GM21619 (cell line): ENCODE results near the gene NEK5.
A peak's percentile ranks its signal among the peaks of the same experiment; 100 is the strongest.
"Not testable (repeated sequence)": the region's sequence is repeated elsewhere in the genome, so short reads cannot be mapped to it uniquely, and the experiment has no call there.

ENCODE experiments used
- ATAC-seq: cut with Tn5 transposase; IDR thresholded peaks from one replicate; pipeline ENCODE4 v1.9.1; 2021; ENCODE audit not compliant: unreplicated experiment

NEK5 gene

GRCh38 chr13:52147225-52147624 lies 18.4 kb upstream of the NEK5 start:
- ATAC-seq, result no peak

- no peak for ATAC-seq
Observed at GRCh38 chr13:52141299-52141698, 12.4 kb upstream of the NEK5 start.

- ATAC-seq, result no peak
Observed at GRCh38 chr13:52137489-52137888, 8.6 kb upstream of the NEK5 start.

DNA sequence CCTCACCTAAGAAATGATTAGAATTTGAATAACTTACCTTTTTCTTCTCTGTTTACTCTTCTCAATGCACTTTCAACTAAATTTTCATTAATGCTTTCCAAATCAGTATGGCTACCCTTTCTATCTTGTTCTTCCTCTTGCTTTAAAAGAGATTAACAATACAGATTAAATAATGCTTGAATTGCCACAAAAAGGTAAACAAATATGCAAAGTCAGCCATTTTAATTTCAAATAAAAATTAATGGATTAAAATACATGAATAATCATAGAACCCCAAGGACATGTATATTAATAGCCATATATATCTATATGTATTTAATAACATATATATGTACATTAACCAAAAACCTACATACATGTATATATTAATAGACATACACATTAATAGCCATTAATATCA lies 7.9 kb upstream of the NEK5 start:
- ATAC-seq, result no peak

- ATAC-seq, result no peak
Observed at GRCh38 chr13:52130641-52131040, 1.8 kb upstream of the NEK5 start.

- peak; percentile 58 for ATAC-seq
Observed at GRCh38 chr13:52127783-52128702, 830 bp downstream of the NEK5 start.

DNA sequence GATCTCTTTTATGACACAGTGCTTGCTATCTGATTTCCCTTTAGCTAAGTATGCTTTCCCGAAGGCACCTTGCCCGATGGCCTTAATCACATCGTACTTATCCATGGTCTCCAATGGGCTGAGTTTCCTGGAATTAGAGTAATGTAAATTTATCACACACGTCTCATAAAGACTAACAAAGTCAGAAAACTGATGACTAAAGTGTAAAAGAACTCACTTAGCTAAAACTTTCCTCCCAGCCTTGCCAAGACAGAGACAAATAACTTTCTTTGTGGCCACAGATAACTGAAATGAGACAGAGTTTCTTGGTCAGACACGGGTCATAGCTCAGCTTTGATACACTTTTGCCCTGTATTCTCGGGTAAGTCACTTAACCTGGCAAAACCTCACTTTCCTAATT lies 1.5 kb downstream of the NEK5 start:
- ATAC-seq, result peak; percentile 25

GRCh38 chr13:52125547-52125946 lies 3.3 kb downstream of the NEK5 start:
- ATAC-seq, result no peak

GRCh38 chr13:52118595-52118994 lies 10.3 kb downstream of the NEK5 start:
- no peak for ATAC-seq

GRCh38 chr13:52118095-52118494 lies 10.8 kb downstream of the NEK5 start:
- ATAC-seq, result no peak

DNA sequence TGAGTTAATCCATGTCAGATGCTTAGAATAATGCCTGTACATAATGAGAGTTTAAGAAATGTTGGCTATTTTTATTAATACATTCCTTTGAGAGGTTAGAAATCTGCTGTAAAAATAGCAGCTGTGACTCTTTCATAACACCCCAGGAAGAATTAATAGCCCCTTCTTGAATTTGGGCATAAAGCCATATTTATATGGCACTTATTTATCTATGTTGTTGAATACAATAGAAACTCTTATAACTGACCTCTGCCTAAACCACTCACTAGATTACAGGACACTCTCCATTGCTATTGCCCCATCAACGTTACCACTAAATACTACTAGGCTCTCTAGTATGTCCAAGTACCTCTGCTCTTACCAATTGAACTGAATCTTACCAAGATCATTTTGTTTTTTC lies 16.3 kb downstream of the NEK5 start:
- ATAC-seq, result no peak

DNA sequence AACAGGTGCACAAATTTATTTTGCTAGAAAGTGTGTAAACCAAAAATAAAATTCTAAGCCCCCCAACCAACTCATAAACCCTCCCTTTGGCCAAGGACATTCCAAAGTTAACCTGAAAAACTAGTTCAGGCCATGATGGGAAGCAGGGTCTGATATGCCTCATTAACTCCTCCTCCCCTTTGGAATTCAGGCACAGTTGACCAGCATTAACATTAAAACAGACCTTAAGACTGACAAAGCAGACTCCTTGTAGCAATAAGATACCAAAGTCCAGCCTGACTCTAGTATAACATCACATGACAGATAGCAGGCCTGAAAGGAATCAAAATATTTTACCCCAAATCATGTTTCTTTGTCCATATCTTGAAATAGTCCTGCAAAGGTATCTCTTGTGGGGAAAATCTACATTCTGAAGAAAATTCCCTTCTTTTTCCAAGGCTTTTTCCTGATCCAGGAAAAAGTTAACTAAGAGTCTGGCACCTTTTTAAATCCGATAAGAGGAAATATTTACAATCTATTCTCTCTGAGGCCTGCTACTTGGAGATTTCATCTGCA lies 19.7 kb downstream of the NEK5 start:
- ATAC-seq, result no peak

GRCh38 chr13:52105841-52106240 lies 23.0 kb downstream of the NEK5 start:
- ATAC-seq, result no peak

- no peak for ATAC-seq
Observed at GRCh38 chr13:52104624-52105023, 24.2 kb downstream of the NEK5 start.

- ATAC-seq, result no peak
Observed at GRCh38 chr13:52103386-52103785, 25.5 kb downstream of the NEK5 start.

- not testable (repeated sequence) for ATAC-seq
Observed at GRCh38 chr13:52102423-52102822, 26.4 kb downstream of the NEK5 start.

GRCh38 chr13:52097197-52097596 lies 31.7 kb downstream of the NEK5 start:
- ATAC-seq, result no peak

GRCh38 chr13:52096748-52097147 lies 32.1 kb downstream of the NEK5 start:
- no peak for ATAC-seq

DNA sequence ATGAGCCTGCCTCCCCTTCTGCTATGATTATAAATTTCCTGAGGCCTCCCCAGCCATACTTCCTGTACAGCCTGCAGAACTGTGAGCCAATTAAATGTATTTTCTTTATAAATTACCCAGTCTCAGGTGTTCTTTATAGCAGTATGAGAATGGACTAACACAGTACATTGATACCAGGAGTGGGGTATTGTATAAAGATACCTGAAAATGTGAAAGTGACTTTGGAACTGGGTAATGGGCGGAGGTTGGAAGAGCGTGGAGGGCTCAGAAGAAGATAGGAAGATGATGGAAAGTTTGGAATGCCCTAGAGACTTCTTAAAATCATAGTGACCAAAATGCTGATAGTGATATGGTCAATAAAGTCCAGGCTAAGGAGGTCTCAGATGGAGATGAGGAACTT lies 32.8 kb downstream of the NEK5 start:
- ATAC-seq, result no peak

GRCh38 chr13:52092087-52092486 lies 36.8 kb downstream of the NEK5 start:
- ATAC-seq, result no peak

DNA sequence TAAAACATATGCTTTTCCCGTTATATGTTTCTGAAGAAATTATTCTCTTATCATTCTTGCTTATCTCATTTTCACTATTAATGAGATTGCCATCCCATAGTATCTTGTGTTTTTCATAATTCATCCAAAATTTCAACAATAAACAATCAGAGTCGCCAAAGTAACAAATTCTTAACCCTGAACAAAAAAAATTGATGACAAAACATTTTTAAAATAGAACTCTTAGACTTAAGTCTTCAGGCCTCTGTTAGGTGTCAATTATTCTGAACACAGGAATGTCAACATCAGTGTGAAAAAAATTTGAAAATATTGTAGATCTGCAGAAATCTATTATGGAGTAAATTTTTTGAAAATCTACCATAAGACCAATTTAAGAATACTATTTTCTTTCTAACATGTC lies 37.4 kb downstream of the NEK5 start:
- no peak for ATAC-seq

- no peak for ATAC-seq
Observed at GRCh38 chr13:52085421-52085820, 43.5 kb downstream of the NEK5 start.

GRCh38 chr13:52084981-52085380 lies 43.9 kb downstream of the NEK5 start:
- not testable (repeated sequence) for ATAC-seq
